ENCODE results near the gene SNCAIP. TPM values are rescaled to one million over a fixed set of nuclear protein-coding genes. Genes with fewer than 3 reads are reported as not detected.

The SNCAIP gene
- total RNA-seq, 1 donor from 2014 or later: 2.3 TPM

- peak; percentile 31 for ATAC-seq
Measured at GRCh38 chr5:122507581-122507980, 195.5 kb downstream of the SNCAIP start.

DNA sequence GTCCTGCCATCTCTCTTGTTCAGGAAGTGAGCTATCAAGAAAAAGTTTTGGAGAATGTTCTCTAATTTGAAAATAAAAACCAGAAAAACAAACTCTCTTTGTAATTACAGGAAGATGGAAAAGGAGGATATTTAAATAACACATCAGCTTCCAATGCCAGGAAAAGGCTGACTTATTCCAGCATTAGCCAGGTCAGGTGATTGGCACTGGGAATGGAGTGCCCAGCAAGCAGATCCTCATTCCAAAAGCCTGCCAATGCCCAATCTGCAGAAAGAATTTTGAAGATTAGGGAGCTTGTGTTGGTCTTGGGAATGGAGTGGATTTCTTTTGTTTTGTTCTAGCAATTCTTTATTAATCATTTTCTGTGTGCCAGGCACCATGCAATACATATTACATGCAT is 196.6 kb downstream of the SNCAIP start:
- ATAC-seq: no peak

Other genes with a start within 250 kb of the SNCAIP start
- gene LOX, start 234.0 kb upstream of the SNCAIP start, total RNA-seq: 6.6 TPM
- not detected for gene ZNF474, start 182.7 kb upstream of the SNCAIP start, total RNA-seq